ENCODE measurements around the gene ASXL3.

- no peak for TF ChIP-seq CTCF (IDR thresholded peaks at IDR 0.05)
- TF ChIP-seq POLR2A (IDR thresholded peaks at IDR 0.05) = no peak
Measured at GRCh38 chr18:33557706-33558105, 20.3 kb upstream of the ASXL3 start.

All from adrenal gland (tissue), 5 donors.